ENCODE measurements around the gene SOX12.
"Not testable (repeated sequence)": the region's sequence is repeated elsewhere in the genome, so short reads cannot be mapped to it uniquely, and the experiment has no call there.

SOX12 gene

GRCh38 chr20:328975-329695, 3.8 kb downstream of the SOX12 start:
- DNase-seq: no peak

GRCh38 chr20:329851-330232, 4.5 kb downstream of the SOX12 start:
- DNase-seq: no peak

- peak in 4 of 5 donors; percentile 43 to 62 (median 50) for DNase-seq
Measured at GRCh38 chr20:330233-331149, 5.1 kb downstream of the SOX12 start.

GRCh38 chr20:334578-334977, 9.2 kb downstream of the SOX12 start:
- DNase-seq: no peak

GRCh38 chr20:336040-336439, 10.7 kb downstream of the SOX12 start:
- DNase-seq: not testable (repeated sequence)

GRCh38 chr20:341682-342081, 16.3 kb downstream of the SOX12 start:
- no peak for DNase-seq

GRCh38 chr20:343107-343506, 17.8 kb downstream of the SOX12 start:
- DNase-seq: no peak

- no peak for DNase-seq
Measured at GRCh38 chr20:346033-346639, 20.8 kb downstream of the SOX12 start.

GRCh38 chr20:346640-347316, 21.4 kb downstream of the SOX12 start, which contains the start of gene NRSN2:
Gene NRSN2 (plus strand): TSS chr20:347111. CDS start chr20:349644, 2,533 bp downstream.
- DNase-seq: no peak

- no peak for DNase-seq
Measured at GRCh38 chr20:347317-347639, 21.9 kb downstream of the SOX12 start.

GRCh38 chr20:347640-348484, 22.5 kb downstream of the SOX12 start:
- DNase-seq: peak; percentile 45 to 65 (median 48)

GRCh38 chr20:348972-349841, 23.9 kb downstream of the SOX12 start:
- DNase-seq: no peak

- no peak for DNase-seq
Measured at GRCh38 chr20:353166-353565, 27.8 kb downstream of the SOX12 start.

GRCh38 chr20:354298-354977, 29.1 kb downstream of the SOX12 start:
- peak; percentile 48 to 81 (median 67) for DNase-seq

GRCh38 chr20:356154-356553, 30.8 kb downstream of the SOX12 start:
- not testable (repeated sequence) for DNase-seq

- DNase-seq: no peak
Measured at GRCh38 chr20:356745-357144, 31.4 kb downstream of the SOX12 start.

- DNase-seq: no peak
Measured at GRCh38 chr20:358891-359555, 33.7 kb downstream of the SOX12 start.

- no peak for DNase-seq
Measured at GRCh38 chr20:361561-361960, 36.2 kb downstream of the SOX12 start.

Measured in T-helper 1 cell (primary cell).